DOHH2 (cell line): ENCODE data around the gene SKOR2.

ENCODE experiments used
- EZH2phosphoT487 ChIP-seq: fragments of 200-600 bp; sonication (generic); IDR thresholded peaks from 2 replicates; pipeline ENCODE4 v1.6.1; 2017; ENCODE audit warnings: borderline replicate concordance, mild to moderate bottlenecking, antibody characterized with exemption, low read length, moderate library complexity, mixed read lengths
- TF ChIP-seq, protein P1 (sequence below): fragments of 200-600 bp; sonication (generic); IDR thresholded peaks from one replicate; pipeline ENCODE4 v1.5.1; 2014; ENCODE audit warnings: antibody characterized with exemption, mild to moderate bottlenecking, low read depth, low read length; ENCODE audit not compliant: poor library complexity, severe bottlenecking

DNA sequence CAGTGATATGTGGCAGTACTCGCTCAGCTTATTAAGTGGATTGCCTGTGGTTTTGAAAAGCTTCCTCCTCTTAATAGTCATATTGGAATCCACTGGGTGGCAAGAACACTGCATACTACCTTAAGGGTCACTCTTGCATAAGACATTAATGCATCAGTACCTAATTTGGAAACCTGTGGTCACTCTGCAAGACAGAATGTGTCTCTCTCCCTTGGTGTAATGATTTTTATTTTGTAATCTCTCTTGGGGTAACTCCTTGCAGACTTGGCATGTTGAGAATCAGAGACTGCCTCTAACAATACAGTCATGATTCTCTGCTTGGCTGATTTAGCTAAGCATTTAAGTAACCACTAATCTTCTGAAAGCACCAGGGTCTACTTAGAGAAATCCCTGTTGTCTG lies 42.3 kb downstream of the SKOR2 start:
- TF ChIP-seq, protein P1, sequence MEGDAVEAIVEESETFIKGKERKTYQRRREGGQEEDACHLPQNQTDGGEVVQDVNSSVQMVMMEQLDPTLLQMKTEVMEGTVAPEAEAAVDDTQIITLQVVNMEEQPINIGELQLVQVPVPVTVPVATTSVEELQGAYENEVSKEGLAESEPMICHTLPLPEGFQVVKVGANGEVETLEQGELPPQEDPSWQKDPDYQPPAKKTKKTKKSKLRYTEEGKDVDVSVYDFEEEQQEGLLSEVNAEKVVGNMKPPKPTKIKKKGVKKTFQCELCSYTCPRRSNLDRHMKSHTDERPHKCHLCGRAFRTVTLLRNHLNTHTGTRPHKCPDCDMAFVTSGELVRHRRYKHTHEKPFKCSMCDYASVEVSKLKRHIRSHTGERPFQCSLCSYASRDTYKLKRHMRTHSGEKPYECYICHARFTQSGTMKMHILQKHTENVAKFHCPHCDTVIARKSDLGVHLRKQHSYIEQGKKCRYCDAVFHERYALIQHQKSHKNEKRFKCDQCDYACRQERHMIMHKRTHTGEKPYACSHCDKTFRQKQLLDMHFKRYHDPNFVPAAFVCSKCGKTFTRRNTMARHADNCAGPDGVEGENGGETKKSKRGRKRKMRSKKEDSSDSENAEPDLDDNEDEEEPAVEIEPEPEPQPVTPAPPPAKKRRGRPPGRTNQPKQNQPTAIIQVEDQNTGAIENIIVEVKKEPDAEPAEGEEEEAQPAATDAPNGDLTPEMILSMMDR = no peak
- TF ChIP-seq EZH2phosphoT487 = no peak
